Ecto neural progenitor cell (in vitro differentiated cells): Measurements from ENCODE around the gene NPHP4.

Experiments
- DNase-seq: peaks from one replicate; pipeline ENCODE4 v3.0.0-alpha.2; 2018; ENCODE audit warnings: low spot score

The NPHP4 gene

DNA sequence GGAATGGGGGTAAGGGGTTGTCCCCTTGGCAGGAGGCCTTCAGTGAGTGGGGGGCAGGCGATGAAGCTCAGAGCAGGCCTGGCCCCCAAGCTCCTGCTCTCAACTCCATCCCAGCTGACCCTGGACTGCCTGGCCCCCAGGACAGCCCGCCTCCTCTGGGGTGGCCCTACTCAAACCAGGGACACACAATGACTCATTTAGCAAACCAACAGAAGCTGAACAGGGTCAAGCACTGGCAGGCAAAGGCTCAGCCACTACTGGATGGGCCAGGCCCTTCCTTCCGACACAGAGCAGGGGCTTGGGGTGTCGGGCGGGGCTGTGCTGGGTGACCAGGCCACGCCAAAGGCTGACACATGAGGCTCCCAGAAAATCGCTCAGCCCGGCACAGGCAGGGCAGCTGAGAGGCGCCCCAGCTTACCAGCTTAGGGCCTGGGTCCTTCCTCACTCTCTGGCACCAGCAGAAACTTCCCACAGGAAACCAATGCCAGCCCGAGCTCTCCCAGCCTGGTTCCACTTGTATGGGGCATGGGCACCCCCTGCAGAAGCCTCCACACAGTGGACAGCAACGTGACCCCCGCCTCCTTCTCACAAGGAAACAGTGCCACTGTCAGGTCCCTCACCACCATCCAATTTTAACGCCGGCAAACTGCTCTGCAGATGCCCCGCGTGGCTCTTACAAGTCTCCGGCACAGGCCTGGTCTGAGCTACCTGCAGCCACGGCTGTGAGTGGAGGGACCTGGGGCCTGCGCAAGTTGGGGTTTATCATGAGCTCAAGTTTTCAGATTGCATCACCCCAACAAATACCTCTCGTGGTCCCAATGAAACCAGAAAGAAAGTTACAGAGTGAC lies 114.3 kb downstream of the NPHP4 start:
- no peak for DNase-seq

DNA sequence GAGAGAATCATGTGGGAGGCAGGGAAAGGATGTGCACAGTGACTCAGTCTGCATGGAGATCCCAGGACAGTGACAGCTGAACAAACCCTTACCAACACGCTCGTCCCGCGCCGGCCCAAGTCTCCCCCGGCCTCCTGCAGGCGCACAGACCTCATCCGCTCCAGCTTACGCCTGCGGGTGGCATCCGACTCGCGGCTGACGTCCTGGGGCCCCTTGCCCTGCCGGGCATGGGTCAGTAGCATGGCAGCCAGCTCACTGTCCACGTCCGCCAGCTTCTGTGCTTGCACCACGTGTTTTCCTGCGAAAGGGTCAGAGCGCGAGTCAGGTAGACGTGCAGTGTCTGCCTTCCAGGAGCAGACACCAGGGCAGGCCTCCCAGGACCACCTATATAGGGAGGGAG lies 115.2 kb downstream of the NPHP4 start:
- no peak for DNase-seq

DNA sequence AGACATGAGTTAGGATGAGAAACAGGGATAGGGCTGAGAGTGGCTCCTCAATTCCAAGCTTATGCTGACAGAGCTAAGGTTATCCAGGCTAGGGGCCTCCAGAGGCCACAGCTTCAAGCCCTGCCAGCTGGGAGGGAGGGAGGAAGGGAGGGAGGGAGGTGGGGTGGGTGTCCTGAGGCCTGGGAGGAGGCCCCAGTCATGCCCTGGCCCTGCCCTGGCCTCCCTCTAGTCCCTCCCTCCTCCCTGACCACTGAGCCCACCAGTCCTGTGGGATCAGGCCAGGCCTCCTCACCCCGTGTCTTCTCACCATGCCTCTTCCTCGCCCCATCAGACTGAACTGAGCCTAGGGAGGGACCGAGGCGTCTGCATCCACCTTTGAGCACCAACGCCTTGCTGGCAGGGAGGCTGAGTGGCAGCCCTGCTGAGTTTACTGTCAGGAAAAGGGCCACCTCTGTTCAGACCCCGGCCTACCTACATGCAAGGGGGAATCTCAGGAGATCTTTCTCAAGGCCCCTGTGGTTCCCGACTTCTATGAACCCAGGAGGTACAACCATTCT lies 116.1 kb downstream of the NPHP4 start:
- no peak for DNase-seq

DNA sequence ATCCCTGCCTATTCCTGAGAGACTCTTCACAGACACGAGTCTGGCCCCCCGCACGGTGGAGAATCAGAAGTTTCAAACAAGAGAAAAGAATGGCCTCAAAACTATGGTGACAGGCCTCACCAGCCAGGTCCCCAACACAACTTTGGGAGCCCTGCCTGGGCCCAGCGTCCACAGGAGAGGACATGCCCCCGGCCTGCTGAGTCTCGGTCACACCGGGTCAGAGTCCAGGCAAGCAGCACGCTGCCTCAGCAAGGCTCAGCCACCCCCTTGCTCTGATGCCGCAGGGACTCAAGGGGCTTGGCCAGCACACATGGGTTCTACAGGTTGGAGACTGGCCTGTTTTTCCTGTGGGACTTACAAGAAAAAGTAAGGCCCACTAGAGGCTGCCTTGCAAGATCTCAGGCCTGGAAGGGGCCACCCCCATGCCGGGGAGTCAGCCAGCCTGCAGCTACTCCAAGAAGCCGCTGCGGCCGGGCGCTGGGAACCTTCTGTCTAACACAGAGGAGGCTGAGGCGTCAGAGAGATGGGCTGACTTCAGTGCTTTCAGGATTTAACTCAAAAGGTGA lies 116.8 kb downstream of the NPHP4 start:
- DNase-seq = no peak

DNA sequence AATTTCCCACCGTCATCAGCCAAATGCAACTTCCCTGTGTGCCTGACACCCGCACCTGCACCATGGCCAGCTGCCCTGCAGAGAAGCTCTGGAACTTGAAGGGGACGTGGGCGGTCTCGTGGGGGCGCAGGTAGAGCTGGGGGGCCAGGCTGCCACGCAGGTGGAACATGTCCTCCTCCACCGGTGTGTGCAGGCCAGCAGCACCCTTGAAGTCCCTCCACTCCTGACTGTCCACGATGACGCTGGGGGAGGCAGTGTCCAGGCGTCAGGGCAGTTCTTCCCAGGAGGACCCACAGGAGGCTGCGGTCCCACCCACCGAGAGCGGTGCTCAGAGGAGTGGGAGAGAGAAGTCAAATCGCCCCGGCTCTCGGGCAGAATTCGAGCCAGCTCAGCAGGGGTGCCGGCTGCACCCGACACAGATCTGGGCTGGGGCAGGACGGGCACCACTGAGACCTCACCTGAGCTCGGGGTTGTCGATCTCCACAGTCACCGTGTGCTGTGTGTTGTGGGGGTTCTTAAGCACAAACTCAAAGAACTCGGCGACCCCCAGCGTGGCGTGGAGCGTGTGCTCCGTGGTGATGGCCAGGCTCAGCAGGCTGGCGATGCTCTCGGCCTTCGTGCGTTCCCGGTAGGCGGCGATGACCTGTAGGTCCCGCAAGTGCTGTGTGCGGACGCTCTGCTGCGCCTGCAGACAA lies 117.7 kb downstream of the NPHP4 start:
- DNase-seq = no peak

DNA sequence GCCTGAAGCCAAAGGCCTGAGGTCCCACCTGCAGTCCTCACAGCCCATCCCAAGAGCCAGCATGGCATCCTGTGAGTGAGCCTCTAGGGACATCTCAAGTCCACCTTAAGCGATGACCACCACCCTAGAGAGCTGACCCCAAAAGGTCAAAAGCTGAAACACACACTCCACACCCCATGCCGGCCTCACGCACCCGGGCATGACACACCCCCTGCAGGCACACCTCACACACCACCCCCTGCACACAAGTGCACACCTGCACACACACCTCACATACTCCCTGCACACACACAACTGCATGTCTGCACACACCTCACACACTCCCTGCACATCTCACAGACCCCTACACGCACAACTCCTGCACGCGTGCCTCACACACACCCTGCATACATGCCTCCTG lies 118.7 kb downstream of the NPHP4 start:
- no peak for DNase-seq

DNA sequence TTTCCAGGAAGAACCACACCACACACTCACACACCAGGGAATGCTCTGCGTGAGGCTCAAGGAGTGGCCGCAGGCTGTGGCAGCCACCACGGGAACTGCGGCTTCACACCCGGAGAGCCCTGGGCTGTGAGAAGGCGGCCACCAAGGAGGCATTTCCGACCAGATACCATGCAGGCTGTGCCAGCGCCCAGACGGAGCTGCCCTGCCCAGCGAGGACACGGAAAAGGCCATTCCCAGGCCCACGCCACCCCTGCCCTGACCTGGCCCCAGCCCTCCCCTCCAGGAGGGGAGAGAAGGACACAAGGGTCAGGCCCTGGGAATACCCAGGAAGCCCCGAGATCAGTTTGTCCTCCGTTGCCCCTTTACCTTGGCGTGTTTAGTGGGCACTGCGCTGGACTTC lies 119.3 kb downstream of the NPHP4 start:
- no peak for DNase-seq

DNA sequence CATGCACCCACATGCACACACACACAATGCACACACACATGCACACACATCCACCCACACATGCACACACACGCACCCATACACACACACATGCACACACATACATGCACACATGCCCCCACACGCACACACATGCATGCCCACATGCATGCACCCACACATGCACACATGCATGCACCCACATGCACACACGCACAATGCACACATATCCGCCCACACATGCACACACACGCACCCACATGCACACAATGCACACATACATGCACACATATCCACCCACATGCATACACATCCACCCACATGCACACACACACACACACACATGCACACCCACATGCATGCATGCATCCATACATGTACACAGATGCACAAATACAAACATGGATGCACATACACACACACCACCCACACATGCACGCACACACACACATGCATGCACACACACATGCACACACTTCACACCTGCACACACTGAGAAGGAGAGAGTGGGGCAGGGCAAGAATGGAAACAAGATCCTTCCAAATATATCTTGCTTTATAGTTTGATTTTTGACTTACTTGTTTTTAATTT lies 123.2 kb downstream of the NPHP4 start:
- no peak for DNase-seq

DNA sequence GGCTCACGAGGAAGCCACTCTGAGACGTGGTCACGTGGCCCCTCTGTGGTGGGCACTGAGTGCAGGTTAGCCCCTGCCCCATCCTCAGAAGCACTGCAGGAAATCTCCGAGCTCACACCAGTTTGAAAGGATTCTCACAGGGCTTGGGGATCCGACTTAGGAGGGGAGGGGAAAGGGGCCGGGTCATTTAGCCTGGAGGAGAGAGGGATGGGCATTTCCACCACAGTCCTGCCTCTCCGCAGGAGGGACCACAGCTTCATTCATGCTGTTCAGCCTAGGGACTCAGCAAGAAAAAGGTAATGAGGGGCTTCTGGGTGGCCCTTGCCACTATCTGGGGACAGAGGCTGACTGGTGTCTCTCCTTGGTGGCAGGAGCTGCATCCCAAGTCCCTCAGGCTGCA lies 126.5 kb downstream of the NPHP4 start:
- peak; percentile 59 for DNase-seq

DNA sequence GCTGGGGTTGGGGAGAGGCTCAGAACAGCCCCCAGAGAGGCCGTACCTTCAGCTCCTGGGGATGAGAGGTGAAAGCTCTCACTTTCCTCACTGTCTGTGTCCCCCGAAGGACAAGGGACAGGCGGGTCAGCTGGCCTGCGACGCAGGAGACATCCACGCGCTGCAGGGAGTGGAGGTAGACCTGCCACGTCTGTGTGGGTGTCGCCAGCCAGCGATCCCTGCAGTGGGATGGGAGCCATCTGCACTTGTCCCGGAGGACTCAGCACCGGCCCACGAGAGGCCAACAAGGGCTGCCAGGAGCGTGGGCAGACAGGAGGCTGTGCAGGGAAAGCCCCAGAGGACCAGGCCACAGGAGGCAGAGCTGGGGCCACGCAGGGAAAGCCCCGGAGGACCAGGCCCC lies 127.2 kb downstream of the NPHP4 start:
- no peak for DNase-seq

DNA sequence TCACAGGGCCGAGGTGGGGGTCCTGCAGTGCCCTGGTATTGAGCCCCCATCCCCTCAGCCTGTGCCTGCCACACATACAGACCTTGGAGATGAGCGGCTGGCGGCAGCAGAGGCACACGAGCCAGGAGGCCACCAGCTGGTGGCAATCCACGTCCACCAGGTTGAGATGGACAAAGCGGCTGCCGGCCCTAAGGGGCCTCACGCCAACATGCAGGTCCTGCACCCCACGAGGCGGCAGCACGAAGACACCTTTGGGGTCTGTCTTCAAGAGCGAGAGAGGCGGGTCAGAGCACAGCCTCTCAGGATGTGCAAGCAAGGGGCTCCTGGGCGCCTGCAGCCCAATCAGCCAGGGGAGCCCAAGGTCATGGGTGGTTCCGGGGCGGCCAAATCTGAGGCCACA lies 128.0 kb downstream of the NPHP4 start:
- DNase-seq = no peak

DNA sequence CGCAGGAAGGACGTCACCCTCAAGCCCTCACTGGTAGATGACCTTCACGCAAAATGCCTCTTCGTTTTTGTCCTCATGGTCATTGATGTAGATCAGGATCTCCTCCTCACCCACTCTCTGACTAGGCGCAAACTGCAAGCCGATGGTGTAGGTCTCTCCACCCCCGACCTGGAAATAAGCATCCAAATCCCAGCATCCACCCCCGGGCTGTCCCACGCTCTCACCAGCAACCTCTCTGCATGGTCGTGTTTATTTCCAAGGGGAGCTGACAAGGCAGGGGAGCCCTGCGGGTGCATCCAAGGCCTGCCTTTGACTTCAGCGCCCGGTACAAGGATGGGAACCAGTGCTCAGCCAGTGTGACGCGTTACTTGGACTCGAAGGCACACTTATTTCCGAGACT lies 129.0 kb downstream of the NPHP4 start:
- DNase-seq = no peak

DNA sequence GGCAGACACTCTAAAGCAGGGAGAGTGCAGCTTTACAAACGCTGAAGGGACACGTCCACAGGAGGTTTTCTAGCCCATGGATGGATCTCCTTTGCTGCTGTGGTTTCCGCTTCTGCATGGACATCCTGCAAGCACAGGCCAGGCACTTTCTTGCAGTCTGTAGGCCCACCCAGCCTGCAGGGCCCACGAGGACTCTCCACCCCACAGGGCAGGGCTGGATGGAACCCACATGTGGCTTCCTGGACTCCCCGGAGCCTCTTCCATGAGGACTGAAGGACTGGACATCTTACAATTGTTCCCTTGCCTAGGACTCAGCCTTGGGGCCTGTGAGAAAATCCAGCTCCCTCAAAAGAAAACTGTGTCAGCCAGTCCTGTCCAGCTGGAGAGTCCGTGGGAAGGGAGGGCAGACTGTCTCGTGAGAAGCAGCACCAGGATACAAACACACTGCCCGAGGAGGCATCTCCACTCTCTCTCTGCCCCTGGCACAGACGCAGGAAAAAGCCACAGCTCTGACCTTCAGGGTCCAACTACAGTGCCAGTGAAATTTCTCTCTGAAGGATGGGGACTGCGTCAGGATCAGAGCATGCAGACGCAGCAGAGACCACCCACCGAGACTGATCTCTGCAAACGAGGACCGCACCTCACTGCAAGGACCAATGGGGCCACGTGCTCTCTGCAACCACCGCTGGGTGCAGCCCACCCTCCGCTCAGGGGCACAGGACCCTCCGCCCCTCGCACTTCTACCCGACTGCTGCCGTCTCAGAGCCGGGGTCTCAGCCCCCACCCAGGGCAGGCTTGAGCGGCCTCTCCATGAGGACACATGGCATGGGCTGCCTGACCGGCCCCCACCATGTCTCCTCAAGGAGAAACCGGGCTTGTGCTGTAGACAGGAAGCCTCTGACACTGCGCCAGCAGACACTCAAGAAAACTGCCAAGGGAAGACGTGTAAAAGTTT lies 130.1 kb downstream of the NPHP4 start:
- DNase-seq = no peak

DNA sequence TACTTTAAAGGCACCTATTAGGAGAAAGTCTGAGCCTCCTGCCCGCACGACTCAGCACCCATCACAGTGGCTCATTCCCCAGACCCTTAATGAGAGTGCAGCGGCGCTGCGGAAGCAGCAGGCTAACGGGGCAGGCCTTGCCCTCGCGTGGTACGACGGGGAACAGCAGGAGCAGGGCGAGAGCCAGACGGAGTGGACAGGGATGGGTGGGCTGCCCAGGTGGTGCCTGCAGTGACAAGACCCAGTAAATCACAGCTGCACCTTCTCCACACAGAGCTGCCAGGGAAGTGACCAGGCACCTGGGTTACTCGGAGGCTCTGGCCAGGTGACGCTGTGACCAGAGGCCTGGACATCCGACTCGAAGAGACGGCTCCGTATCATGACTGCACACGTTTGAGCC lies 131.9 kb downstream of the NPHP4 start:
- no peak for DNase-seq

DNA sequence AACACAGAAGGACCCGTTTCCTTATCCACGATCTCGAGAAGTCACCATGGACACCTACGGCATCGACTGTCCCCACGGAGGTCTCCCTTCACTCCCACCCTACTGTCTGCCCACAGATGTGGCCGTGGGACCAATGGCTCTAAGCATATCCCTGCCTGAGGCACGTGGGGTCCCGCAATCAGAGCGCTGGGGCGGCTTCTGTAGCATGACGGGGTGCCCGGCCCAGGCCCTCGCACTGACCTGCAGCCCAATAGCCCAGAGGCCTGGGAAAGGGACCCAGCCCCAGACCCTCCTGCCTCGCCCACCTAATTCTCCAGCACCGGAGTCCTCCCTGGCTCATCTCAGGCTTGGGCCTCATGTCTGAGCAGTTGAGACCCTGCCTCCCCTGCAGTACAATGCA lies 132.5 kb downstream of the NPHP4 start:
- DNase-seq = no peak

DNA sequence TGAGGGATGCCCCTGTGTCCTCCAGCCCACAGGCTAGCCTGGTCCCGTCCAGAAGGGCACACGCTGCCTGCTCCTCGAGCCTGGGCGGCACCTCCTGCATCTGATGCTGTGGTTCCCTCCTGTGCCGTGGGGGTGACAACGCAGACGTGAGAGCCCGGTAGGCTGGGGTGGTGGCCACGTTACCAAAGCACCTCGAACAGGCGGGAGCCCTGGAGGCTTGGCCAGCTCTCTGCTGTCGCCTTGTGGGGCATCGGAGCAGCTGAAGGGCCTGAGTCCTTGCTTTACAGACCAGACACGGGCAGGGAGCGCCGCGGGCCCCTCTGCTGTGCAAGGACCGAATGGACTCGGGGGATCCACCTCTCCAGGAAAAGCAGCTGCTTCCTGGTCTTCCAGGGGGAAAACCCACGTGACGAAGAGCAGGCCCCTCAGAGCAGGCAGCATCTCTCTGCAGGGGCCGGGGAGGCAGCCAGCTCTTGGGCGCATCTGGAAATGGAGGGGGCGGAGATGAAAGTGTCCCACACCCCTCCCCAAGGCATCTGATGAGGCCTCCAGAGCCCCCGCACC lies 133.3 kb downstream of the NPHP4 start:
- DNase-seq = no peak

DNA sequence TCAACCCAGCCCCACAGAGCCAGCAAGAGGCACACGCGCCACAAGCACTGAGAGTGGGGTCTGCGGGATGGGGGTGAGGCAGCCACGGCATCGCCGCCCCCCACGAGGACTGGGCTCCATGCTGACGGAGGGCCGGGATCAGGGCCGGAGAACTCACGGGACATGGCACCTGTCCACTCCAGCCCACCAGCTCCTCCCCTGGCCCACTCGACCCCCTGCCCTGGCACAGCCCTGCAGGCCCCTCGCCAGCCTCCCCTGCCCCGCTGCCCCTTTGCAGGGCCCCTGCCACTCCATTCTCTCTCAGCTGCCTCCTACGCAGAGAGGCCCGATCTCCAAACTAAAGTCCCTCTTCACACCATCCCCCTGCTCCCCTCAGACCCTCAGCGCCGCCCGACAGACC lies 134.0 kb downstream of the NPHP4 start:
- no peak for DNase-seq

DNA sequence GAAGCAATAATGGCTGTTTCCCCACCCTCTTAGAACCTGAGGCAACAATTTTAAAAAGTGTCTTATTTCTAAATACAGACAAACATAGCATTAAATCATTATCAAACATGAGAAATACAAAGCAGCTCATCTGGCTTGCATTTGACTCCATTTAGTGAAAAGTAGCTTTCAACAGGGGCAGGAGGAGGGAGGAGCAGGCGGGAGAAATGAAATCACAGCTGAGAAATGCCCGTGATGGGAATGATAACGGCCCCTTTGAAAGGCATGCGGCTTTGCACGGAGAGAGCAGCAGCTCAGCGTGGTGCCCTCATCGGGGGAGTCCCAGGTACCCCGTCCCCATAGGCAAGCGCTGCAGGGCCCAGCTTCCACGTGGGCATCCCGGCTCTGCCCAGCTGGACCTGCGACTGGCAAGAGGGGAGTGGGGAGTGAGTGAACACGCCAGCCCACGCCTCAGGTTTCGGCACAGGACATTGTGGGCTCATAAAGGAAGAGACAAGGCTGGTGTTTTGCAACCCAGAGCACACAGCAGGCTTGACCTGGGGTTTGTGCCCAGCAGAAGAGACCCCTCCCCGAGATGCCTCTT lies 134.6 kb downstream of the NPHP4 start:
- no peak for DNase-seq

DNA sequence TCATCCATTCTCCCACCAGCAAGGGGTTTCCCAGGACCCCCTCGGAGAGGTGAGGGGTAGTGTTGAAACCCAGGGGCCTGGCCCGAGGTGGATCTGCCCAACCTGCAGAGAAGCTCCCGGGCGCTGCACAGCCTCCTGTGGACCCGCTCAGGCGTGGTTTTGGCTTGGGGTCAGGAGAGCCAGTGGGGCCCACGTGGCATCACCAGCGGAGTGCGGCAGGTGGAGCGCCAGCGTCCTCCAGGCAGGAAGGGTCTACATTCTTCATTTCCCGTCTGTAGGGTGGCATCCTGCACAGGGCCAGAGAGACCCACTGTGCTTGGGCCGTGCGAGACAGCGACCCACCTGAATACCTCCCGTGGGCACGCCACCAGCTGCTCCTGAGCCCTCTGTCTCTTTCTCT lies 135.2 kb downstream of the NPHP4 start:
- no peak for DNase-seq

DNA sequence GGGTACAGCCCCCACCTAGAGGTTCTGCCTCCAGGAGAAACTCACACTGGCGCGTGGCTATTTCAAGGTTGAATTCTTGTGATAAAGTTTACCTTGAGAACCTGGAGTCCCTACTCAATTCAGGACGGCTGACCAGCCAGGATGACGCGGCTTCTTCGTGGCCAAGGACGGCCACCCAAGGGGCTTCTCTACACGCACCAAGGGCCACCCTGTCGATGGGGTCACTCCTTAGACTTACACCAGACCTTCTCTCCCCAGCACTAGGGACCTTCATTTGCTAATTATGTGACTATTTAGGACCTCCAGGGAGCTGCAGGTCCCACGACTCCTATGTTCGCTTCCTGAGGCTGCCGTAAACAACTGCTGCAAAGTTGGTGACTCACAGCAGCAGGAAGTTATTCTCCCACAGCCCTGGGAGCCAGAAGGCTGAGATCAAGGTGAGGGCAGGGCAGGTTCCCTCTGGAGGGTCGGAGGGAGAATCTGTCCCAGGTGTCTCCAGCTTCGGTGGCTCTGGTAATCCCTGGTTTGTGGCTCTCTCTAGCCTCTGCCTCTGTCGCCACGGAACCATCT lies 135.9 kb downstream of the NPHP4 start:
- DNase-seq = no peak
